ENCODE data around the gene PCOLCE2.
A peak's percentile ranks its signal among the peaks of the same experiment; 100 is the strongest.

PCOLCE2 gene

DNA sequence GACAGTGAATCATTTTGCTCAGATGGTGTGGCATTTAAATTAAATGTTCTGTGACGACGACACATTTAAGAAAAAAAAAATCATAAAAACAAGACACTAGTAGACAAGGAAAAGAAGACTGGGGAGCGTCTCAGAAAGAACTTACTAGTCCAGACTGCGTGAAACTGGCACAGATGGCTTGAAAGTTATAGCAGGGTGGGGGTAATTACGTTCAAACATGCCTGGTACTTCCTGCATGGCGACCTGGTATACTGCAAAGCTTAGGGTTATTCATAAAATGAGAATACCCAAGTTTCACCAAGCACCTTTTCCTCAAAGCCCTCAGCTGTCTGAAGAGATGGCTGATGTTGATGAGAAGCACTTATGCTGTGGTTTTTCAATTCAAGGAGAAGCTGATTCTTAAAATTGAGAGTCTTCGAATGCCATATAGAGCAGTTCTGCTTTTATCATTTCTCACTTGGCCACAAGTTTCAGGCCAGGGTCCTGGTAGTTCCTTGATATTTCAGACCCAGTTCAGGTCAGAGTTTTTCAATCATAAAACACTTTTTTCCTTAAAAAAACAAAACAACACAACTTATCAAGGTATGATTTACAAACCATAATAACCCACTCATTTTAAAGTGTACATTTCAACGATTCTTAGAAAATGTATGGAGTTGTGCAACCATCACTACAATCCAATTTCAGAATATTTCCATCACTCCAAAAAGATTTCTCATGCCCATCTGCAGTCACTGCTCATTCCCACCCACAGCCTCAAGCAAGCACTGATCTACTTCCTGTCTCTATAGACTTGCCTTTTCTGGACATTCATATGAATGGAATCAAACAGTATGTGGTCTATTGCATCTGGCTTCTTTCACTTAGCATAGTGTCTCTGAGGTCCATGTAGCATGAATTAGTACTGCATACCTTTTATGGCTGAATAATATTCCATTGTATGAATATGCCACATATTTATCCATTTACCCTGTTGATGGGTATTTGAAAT, 24.7 kb downstream of the PCOLCE2 start:
- H3K4me3 ChIP-seq (ENCODE audit: low read depth, low read length), result peak overlapping the region; percentile 14; the same call in 1 of the 2 replicates
- H3K9me3 ChIP-seq (ENCODE audit: control insufficient read depth, insufficient read depth, low read depth, low read length), result no peaks in the 10 kb centered on the region
- H3K27me3 ChIP-seq (ENCODE audit: control insufficient read depth, insufficient read depth, low read length), result no peaks in the 10 kb centered on the region
- peak overlapping the region; percentile 72; the same call in 1 of the 2 replicates for H3K27ac ChIP-seq (ENCODE audit: low read depth, low read length)
- H3K36me3 ChIP-seq (ENCODE audit: control insufficient read depth, insufficient read depth, low read length), result no peaks in the 10 kb centered on the region
- peak overlapping the region; percentile 22 for H3K9ac ChIP-seq (ENCODE audit: low read length)
- peaks cover 49% of the 10 kb centered on the region for H3K4me1 ChIP-seq (ENCODE audit: control insufficient read depth, insufficient read depth, low read length)

DNA sequence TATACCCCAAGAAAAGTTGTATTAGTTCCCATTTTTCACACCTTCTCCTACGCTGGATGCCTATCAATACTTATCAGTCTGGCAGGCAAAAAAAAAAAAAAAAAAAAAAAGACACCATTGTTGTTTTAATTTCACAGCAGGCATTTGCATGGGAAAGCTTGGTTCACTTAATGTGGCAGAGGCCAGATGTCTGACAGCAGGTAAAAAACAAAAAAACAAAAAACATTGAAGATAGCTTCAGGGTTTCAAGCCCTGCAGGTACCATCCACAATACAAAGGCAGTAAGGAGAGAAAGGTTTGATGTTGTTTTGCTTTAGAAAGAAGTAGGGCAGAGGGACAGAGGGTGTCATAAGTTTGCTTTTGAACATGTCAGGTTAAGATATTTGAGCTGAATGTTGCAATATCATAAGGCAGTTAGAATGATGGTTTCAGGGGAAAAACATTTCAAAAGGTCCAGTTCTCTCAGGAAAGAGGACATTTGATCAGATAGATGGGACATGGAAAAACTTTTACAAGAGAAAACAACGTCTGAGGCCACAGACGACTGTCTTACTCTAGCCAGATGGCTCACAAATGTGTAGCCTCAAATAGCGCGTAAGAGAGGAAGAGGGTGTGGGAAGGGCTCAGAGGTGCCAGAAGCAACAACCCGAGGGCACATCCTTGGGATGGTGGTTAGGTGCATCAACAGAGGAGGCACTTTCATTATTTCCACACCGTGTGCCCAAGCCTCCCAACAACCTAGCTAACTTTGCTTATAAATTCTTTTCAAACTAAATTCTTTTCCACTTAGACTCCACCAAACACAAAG, 25.7 kb downstream of the PCOLCE2 start:
- H3K4me3 ChIP-seq (ENCODE audit: low read depth, low read length), result peak overlapping the region; percentile 14; the same call in 1 of the 2 replicates
- H3K9me3 ChIP-seq (ENCODE audit: control insufficient read depth, insufficient read depth, low read depth, low read length), result no peaks in the 10 kb centered on the region
- peaks cover 49% of the 10 kb centered on the region for H3K4me1 ChIP-seq (ENCODE audit: control insufficient read depth, insufficient read depth, low read length)
- H3K27ac ChIP-seq (ENCODE audit: low read depth, low read length), result peak overlapping the region; percentile 72
- no peaks in the 10 kb centered on the region for H3K36me3 ChIP-seq (ENCODE audit: control insufficient read depth, insufficient read depth, low read length)
- H3K9ac ChIP-seq (ENCODE audit: low read length), result peak overlapping the region; percentile 28
- no peaks in the 10 kb centered on the region for H3K27me3 ChIP-seq (ENCODE audit: control insufficient read depth, insufficient read depth, low read length)

DNA sequence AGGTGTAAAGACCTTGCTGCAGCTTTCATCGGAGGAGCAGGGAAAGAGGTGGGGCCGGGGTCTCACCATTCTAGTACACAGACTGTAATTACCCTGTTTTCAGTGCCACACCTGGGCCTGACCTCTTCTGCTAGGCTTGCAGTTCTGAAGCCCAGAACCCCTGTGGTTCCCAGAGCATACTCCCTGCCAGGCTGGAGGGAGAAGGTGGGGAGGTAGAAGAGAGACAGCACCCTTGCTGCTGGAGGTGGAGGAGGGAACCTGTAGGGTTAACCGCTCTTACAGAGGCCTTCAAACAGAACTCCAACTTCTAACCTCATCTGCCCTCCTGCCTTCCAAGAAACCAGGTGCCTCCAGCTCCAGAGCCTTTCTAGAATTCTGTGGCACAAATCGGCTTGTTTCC, 27.0 kb downstream of the PCOLCE2 start:
- peak overlapping the region; percentile 37 for H3K9ac ChIP-seq (ENCODE audit: low read length)
- no peak overlapping the region; the same call in 1 of the 2 replicates for H3K27ac ChIP-seq (ENCODE audit: low read depth, low read length)
- H3K36me3 ChIP-seq (ENCODE audit: control insufficient read depth, insufficient read depth, low read length), result no peaks in the 10 kb centered on the region
- H3K9me3 ChIP-seq (ENCODE audit: control insufficient read depth, insufficient read depth, low read depth, low read length), result no peaks in the 10 kb centered on the region
- H3K27me3 ChIP-seq (ENCODE audit: control insufficient read depth, insufficient read depth, low read length), result no peaks in the 10 kb centered on the region
- H3K4me3 ChIP-seq (ENCODE audit: low read depth, low read length), result no peak overlapping the region
- H3K4me1 ChIP-seq (ENCODE audit: control insufficient read depth, insufficient read depth, low read length), result peaks cover 49% of the 10 kb centered on the region

DNA sequence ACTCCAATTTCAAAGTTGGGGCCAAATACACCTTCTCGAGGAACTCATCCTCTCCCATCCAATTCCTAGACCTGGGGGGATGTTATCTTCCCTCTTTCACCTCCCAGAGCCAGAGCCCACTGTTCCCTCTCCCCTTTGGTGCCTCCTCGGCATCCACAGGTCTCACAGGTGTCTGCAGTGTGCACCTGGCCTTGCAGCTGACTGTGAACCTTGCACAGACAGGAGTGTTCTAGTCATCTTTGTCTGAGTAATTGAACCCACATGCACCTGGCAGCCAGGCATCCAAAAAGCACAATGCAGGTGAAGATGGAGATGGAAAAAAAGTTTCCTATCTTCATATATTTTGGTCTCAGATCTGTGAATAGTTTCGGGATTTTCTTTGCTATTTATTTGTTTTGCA, 30.8 kb downstream of the PCOLCE2 start:
- Histone ChIP-seq H3K27me3 (ENCODE audit: control insufficient read depth, insufficient read depth, low read length) (no peaks in the 10 kb centered on the region), H3K9ac (ENCODE audit: low read length) (no peak overlapping the region), H3K36me3 (ENCODE audit: control insufficient read depth, insufficient read depth, low read length) (no peaks in the 10 kb centered on the region), H3K27ac (ENCODE audit: low read depth, low read length) (no peak overlapping the region), H3K4me1 (ENCODE audit: control insufficient read depth, insufficient read depth, low read length) (peaks cover 43% of the 10 kb centered on the region), H3K9me3 (ENCODE audit: control insufficient read depth, insufficient read depth, low read depth, low read length) (no peaks in the 10 kb centered on the region), H3K4me3 (ENCODE audit: low read depth, low read length) (no peak overlapping the region)

GRCh38 chr3:142857056-142857455, 31.8 kb downstream of the PCOLCE2 start:
- H3K9me3 ChIP-seq (ENCODE audit: control insufficient read depth, insufficient read depth, low read depth, low read length), result no peaks in the 10 kb centered on the region
- peaks cover 36% of the 10 kb centered on the region for H3K4me1 ChIP-seq (ENCODE audit: control insufficient read depth, insufficient read depth, low read length)
- no peak overlapping the region for H3K27ac ChIP-seq (ENCODE audit: low read depth, low read length)
- H3K4me3 ChIP-seq (ENCODE audit: low read depth, low read length), result no peak overlapping the region
- no peaks in the 10 kb centered on the region for H3K36me3 ChIP-seq (ENCODE audit: control insufficient read depth, insufficient read depth, low read length)
- no peak overlapping the region for H3K9ac ChIP-seq (ENCODE audit: low read length)
- no peaks in the 10 kb centered on the region for H3K27me3 ChIP-seq (ENCODE audit: control insufficient read depth, insufficient read depth, low read length)

GRCh38 chr3:142853270-142854168, 35.4 kb downstream of the PCOLCE2 start:
- Histone ChIP-seq H3K4me1 (ENCODE audit: control insufficient read depth, insufficient read depth, low read length) (peaks cover 22% of the 10 kb centered on the region), H3K9ac (ENCODE audit: low read length) (no peak overlapping the region), H3K9me3 (ENCODE audit: control insufficient read depth, insufficient read depth, low read depth, low read length) (no peaks in the 10 kb centered on the region), H3K36me3 (ENCODE audit: control insufficient read depth, insufficient read depth, low read length) (no peaks in the 10 kb centered on the region), H3K27me3 (ENCODE audit: control insufficient read depth, insufficient read depth, low read length) (no peaks in the 10 kb centered on the region), H3K27ac (ENCODE audit: low read depth, low read length) (no peak overlapping the region), H3K4me3 (ENCODE audit: low read depth, low read length) (no peak overlapping the region)

DNA sequence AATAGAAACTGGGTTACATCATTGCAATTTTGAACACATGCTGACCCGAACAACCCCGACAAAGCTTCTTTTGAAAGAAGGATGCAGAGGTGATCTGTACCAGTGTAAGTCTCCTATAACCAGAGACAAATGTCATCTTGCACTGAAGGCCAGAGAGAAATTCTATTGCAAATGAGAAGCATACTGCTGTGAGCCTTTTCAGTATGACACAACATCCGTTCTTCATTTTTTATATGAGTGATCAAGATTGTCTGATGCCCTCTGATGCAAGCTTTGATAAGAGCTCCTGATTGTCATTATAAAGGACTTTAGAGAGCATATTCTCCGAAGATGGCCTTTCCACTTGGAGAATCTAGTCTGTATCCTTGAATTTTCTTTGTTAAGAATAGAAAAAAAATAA, 36.9 kb downstream of the PCOLCE2 start:
- no peaks in the 10 kb centered on the region for H3K27me3 ChIP-seq (ENCODE audit: control insufficient read depth, insufficient read depth, low read length)
- H3K27ac ChIP-seq (ENCODE audit: low read depth, low read length), result no peak overlapping the region
- H3K4me3 ChIP-seq (ENCODE audit: low read depth, low read length), result no peak overlapping the region
- H3K9me3 ChIP-seq (ENCODE audit: control insufficient read depth, insufficient read depth, low read depth, low read length), result no peaks in the 10 kb centered on the region
- peaks cover 22% of the 10 kb centered on the region for H3K4me1 ChIP-seq (ENCODE audit: control insufficient read depth, insufficient read depth, low read length)
- no peaks in the 10 kb centered on the region for H3K36me3 ChIP-seq (ENCODE audit: control insufficient read depth, insufficient read depth, low read length)
- H3K9ac ChIP-seq (ENCODE audit: low read length), result no peak overlapping the region

- Histone ChIP-seq H3K9me3 (ENCODE audit: control insufficient read depth, insufficient read depth, low read depth, low read length) (no peaks in the 10 kb centered on the region), H3K4me3 (ENCODE audit: low read depth, low read length) (no peak overlapping the region), H3K27me3 (ENCODE audit: control insufficient read depth, insufficient read depth, low read length) (no peaks in the 10 kb centered on the region), H3K4me1 (ENCODE audit: control insufficient read depth, insufficient read depth, low read length) (peaks cover 11% of the 10 kb centered on the region), H3K9ac (ENCODE audit: low read length) (no peak overlapping the region), H3K36me3 (ENCODE audit: control insufficient read depth, insufficient read depth, low read length) (no peaks in the 10 kb centered on the region; the same call in 1 of the 2 replicates), H3K27ac (ENCODE audit: low read depth, low read length) (no peak overlapping the region)
Observed at GRCh38 chr3:142850395-142851023, 38.4 kb downstream of the PCOLCE2 start.

GRCh38 chr3:142849148-142849547, 39.7 kb downstream of the PCOLCE2 start:
- no peaks in the 10 kb centered on the region for H3K9me3 ChIP-seq (ENCODE audit: control insufficient read depth, insufficient read depth, low read depth, low read length)
- no peak overlapping the region for H3K9ac ChIP-seq (ENCODE audit: low read length)
- no peak overlapping the region for H3K4me3 ChIP-seq (ENCODE audit: low read depth, low read length)
- no peaks in the 10 kb centered on the region; the same call in 1 of the 2 replicates for H3K36me3 ChIP-seq (ENCODE audit: control insufficient read depth, insufficient read depth, low read length)
- H3K27me3 ChIP-seq (ENCODE audit: control insufficient read depth, insufficient read depth, low read length), result no peaks in the 10 kb centered on the region
- H3K27ac ChIP-seq (ENCODE audit: low read depth, low read length), result no peak overlapping the region
- peaks cover 8% of the 10 kb centered on the region for H3K4me1 ChIP-seq (ENCODE audit: control insufficient read depth, insufficient read depth, low read length)

Measured in HUES6 (cell line).